ENCODE measurements around the gene IRF3.
A peak's percentile ranks its signal among the peaks of the same experiment; 100 is the strongest.

IRF3 gene

DNA sequence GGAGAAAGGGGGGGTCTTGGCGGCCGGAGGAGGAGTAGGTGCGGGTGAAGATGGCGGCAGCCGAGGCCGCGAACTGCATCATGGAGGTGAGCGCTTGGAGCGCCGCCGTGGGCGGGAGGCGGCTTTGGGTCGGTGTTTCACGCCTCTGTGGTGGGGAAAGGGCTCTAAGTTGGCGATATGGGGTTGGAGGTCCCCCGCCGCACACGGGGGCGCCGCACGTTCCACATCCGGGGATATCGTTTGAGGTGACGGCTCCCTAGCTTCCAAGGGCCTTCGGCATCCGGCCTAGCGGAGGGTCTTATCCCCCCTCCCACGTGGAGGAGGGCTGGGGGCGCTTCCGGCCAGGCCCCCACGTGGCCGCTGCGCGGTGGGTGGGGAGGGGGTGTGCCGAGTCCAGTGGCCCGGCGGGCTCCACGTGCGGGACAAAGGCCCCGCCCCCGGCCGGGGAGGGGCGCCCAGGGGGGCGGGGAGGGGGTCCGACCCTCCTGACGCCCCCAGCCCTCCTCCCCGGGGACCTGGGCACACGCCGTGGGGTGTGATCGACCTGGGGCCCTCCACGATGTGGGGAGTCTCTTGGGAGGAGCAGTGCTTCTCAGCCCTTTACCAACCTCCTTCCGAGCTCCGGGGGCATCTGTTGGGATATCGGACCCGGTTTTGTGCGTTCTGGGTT is 11.7 kb upstream of the IRF3 start, which contains the start of gene PRMT1:
Gene PRMT1 (plus strand): TSS at position 41 of the 670 bp plus-strand sequence. CDS start 10 bp downstream, at position 51.
- no peak for TF ChIP-seq ZFX (IDR thresholded peaks at IDR 0.05; ENCODE audit: borderline replicate concordance)
- TF ChIP-seq, protein P1, sequence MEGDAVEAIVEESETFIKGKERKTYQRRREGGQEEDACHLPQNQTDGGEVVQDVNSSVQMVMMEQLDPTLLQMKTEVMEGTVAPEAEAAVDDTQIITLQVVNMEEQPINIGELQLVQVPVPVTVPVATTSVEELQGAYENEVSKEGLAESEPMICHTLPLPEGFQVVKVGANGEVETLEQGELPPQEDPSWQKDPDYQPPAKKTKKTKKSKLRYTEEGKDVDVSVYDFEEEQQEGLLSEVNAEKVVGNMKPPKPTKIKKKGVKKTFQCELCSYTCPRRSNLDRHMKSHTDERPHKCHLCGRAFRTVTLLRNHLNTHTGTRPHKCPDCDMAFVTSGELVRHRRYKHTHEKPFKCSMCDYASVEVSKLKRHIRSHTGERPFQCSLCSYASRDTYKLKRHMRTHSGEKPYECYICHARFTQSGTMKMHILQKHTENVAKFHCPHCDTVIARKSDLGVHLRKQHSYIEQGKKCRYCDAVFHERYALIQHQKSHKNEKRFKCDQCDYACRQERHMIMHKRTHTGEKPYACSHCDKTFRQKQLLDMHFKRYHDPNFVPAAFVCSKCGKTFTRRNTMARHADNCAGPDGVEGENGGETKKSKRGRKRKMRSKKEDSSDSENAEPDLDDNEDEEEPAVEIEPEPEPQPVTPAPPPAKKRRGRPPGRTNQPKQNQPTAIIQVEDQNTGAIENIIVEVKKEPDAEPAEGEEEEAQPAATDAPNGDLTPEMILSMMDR (IDR thresholded peaks at IDR 0.05): no peak
- H3K27ac ChIP-seq: peak within 1 kb of the TSS; percentile 100

DNA sequence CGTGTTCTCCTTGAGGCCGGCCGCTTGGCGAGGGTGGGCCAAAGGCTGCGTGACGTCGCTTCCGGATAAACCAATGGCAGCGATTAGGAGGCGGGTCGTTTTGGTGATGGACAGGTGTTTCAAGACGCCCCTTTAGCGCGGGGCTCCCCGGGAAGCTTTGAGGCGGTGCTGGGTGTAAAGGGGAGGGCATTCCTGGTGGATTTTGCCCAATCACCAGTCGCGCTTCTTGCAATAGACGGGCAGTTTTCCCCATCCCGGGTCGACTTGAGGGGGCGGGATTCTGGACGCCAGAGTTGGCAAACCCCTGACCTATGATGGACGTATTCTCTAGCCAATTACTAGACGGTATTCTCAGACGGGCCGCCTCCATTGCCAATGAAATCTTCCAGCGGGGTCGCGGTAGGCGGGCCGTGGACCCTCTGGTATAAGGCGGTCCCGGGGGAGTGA is 11.2 kb upstream of the IRF3 start:
- peak overlapping the region; percentile 100 for H3K27ac ChIP-seq
- TF ChIP-seq, protein P1 (IDR thresholded peaks at IDR 0.05): no peak
- TF ChIP-seq ZFX (IDR thresholded peaks at IDR 0.05; ENCODE audit: borderline replicate concordance): no peak

DNA sequence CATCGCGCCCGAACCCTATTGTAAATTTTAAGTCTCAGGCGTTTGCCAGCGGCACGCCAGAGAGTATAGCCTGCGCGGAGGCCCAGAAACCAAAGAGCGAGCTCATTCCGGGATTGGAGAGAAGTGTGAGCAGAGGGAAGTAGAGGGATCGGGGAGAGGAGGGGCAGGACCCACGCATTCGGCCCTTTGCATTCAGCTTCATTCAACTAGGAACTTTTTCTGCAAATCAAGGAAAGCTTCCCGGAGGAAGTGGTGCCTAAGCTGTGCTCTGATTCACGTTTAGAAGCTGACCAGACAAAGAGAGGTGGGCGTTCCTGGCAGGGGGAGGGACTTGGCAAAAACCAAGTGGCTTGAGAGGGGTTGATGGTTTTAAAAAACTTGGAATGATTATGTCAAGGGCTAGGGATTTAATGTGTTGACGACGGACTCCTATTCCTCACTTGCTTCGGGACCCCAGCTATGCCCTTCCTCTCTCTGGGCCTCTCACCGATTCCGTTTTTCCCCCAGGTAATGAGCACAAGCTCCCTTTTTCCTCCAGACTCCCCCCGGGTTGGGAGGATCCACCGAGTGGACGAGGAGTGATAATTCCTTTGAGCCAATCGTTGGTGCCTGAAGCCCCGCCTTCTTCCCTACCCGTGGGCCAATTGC is 10.6 kb upstream of the IRF3 start:
- no peak for TF ChIP-seq ZFX (IDR thresholded peaks at IDR 0.05; ENCODE audit: borderline replicate concordance)
- TF ChIP-seq, protein P1 (IDR thresholded peaks at IDR 0.05): no peak

DNA sequence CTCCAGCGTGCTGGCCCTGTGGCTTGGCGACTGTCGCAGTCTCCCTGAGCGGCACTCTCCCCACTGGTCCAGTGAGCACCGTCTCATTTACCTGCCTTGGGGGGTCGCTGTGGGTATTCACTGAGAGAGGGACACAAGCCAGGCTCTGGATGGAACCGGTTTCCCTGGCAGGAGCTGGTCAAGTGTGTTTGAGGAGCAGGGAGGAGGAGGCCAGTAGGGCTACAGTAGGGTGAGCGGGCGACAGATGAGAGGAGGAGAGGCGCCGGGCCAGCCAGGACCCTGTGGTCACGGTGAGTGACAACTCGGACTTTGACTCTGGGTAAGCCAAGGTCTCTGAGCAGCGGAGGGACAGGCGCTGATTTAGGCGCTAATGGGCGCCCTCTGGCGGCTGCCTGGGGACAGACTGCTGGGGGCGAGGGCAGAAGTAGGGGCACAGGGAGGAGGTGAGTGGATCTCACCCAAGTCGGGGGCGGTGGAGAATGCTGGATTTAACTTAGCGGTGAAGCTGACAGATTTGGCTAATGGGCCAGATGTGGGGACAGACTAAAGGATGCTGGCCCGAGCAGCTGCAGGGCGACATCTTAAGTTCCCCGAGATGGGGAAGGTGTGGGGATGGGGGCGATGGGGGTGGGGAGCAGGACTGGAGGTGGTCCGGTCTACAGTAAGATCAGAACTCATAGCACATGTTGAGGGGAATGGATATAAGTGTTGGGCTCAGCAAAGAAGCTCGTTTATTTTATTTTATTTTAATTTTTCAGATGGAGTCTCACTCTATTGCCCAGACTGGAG is 6.7 kb upstream of the IRF3 start:
- peak overlapping the region; percentile 53 for H3K27ac ChIP-seq
- TF ChIP-seq, protein P1 (IDR thresholded peaks at IDR 0.05): peak; percentile 95
- no peak for TF ChIP-seq ZFX (IDR thresholded peaks at IDR 0.05; ENCODE audit: borderline replicate concordance)

More for the DNA sequence above, 10.6 kb upstream of the IRF3 start:
- peak overlapping the region; percentile 100 for H3K27ac ChIP-seq

DNA sequence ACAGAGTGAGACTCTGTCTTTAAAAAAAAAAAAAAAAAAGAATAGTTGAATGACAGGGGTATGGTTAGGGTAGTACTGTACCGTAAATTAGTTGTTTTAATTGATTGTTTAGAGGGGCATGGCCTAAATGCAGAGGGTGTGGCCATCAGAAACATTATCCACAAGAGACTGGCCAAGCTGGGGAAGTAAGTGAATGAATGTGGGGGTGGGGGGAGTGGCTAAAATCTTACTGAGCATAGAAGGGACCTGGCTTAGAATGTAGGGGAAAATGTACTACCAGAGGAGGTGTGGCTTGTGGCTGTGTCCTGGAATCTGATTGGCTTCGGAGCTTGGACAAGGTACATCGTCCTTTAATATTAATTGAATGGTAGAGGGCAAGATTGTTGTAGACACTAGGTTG is 3.9 kb upstream of the IRF3 start:
- H3K27ac ChIP-seq: no peak overlapping the region
- TF ChIP-seq ZFX (IDR thresholded peaks at IDR 0.05; ENCODE audit: borderline replicate concordance): no peak
- TF ChIP-seq, protein P1 (IDR thresholded peaks at IDR 0.05): no peak

DNA sequence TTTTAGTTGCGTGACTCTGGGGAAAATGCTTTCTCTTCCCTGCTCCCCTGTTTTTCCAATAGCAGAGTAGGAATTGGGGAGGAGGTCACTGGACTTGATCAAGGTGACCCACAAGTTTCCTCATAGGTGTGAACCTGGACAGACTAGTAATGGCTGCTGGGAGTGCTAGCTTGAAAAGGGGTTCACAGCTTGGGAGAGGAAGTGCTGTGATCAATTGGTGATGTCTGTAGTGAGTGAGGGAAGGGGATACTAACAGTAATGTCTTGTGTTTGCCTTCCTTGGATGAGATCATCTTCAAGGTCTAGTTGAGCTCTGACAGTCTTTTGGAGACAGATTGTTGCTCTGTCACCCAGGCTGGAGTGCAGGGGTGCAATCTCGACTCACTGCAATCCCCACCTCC is 1.8 kb upstream of the IRF3 start:
- TF ChIP-seq, protein P1 (IDR thresholded peaks at IDR 0.05): no peak
- no peak for TF ChIP-seq ZFX (IDR thresholded peaks at IDR 0.05; ENCODE audit: borderline replicate concordance)
- H3K27ac ChIP-seq: peak overlapping the region; percentile 95; the same call in 1 of the 2 replicates
